Measurements from ENCODE around the gene CATSPERE.
"Not testable (repeated sequence)": the region's sequence is repeated elsewhere in the genome, so short reads cannot be mapped to it uniquely, and the experiment has no call there.

The CATSPERE gene

DNA sequence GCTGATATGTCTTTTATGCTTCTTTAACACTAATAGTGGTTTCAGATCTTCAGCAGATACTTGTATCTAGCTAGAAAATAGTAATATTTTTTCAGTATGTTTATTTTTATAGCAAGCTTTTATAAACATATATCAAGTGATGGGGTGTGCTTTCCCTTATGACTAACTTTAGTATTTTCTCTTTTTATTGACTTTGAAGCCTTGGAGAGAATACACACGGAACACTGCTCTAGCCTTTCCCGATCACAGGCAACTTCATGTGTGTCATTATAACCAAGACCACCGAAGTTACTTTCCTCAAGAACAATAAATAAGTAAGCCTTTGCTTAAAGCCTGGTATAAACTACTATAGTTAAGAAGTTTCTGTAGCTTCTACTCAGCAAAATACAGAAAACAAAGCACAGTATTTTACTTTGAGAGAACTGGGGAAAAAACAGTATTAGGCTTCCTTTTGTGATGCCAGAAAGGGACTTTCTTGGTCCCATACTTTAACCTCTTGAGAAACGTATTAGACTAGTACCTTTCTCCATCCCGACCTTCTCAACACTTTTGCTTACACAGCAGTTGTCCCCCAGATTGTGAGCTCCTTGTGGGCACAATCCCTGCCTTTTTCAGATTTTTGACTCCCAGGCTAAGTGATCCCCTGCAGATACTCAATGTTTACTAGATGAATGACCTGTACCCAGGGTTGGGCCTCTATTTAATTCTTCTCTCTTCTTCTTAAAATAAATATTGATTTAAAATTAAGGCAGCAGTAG lies 12.6 kb upstream of the CATSPERE start:
- no peak for DNase-seq

DNA sequence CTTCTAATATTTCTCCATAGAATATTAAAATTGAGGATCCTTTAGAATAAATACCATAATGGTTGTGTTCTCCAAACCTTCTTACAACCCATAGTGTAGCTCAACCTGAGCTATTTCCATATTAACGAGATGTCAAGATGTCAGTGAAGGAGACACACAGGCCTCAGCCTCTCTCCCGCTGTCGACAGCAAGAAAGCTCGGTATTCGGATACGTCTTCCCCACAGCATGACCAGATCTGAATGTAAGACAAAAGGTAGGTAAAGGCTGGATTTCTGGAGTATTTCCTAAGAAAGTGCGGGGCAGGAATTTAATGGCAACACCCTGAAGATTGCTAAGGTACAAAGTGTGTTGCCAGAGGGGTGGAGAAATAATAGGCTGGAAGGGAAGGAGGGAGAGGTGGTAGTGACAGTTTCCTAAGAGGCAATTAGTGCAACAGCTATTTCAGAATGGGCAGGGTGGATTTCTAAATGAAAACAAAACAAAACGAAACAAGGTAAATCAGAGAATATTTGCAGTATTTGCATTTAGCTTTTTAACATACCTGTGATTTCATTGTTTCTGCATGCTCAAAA lies 11.1 kb upstream of the CATSPERE start:
- no peak for DNase-seq

DNA sequence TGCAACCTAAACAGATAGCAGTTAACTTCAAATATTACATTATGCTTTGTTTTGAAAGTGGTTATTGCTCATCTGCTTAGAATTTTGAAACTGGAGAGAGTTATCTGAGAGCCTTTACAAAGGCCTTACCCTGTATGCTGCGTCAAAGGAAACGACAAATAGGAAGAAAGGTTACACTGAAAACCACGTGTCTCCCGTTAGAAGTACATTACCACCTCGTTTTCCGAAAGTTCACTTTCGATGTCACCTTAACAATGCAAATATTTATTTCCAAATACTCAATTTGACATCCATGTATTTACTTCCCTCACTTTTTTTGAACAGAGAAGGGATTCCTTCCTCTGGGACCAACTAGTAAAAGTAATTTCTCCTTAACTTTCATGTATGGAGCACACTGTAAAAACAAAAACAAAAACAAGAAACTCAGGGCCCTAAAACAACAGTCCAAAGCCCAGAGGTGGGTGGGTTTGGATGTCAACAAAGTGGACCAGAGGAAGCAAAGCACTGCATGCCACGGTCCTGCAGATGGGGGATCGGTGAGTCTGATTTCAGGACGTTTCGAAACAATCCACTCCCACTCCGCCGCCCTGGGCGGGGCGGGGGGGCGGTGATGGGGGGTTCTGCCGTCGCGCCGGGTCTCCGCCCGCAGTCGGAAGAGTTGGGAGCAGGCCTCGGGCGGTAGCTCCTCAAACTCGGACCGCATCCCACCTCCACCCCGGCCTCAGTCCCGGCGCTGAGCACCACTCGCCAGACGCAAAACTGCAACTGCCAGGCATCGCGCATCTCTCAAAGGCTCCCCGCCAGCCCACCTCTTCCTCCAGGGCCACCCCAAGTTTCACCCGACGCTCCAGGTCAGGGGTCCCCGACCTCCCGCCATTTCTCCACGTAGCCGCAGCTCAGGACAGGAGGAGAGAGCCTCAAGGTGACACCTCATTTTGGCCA lies 10.2 kb upstream of the CATSPERE start:
- peak; percentile 48 to 65 for DNase-seq

DNA sequence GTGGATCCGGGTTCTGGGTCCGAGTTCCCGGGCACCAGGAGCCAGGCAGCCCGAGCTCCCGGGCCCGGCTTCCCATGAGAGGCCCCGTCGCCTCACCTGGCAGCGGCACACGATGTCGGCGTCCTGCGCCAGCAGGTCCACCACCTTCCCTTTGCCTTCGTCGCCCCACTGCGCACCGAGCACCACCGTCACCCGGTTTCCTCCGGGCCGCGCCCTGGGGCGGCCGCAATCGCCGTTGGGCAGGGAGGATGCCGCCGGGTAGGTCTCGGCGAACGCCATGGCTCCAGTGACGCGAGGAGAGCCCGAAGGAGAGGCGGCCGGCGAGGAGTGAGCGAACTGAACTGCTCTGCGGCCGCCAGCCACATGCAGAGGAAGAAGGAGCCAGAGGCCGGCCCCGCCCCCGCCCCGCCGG lies 9.5 kb upstream of the CATSPERE start, which contains the start of gene ADSS2:
ADSS2 (minus strand) TSS at position 371 of the 412 bp plus-strand sequence; CDS start at position 279, 92 bp downstream.
- DNase-seq: no peak

DNA sequence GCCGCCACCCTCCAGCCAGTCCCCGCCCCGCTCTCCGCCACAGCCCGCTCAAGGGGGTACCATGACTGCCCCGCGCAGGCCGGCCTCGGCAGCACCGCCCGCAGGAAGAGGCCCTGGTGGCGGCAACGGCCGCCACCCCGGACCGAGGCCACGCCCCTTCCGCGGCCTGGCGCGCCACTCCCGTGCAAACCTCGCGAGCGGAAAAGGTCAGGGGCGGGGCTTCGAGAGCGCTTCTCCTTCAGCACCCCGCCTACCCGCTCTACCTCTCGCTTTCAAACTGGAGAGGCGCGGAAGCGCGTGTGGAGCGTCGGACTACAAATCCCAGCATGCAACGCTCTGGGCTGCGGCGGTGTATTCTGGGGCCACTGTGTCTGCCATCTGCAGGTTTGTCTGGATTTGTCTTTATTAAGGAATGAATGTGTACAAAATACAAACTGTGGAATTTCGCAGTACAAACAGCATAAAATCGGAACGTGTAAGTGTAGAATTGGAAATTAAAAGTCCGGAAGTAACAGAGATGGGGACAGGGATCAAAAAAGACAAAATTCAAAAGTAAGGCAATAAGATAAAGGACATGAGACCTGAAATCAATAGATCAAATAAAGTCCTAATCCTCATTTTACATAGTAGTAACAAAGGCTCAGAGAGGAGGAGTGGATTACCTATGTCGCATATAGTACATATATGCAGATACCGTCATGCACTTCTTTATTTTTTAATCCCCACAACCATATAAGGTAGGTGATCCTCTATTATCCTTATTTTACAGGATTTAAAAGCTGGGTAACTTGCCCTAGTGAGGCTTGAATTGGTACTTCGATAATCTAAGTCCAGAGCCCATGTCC lies 8.9 kb upstream of the CATSPERE start:
- peak; percentile 98 to 99 for DNase-seq

DNA sequence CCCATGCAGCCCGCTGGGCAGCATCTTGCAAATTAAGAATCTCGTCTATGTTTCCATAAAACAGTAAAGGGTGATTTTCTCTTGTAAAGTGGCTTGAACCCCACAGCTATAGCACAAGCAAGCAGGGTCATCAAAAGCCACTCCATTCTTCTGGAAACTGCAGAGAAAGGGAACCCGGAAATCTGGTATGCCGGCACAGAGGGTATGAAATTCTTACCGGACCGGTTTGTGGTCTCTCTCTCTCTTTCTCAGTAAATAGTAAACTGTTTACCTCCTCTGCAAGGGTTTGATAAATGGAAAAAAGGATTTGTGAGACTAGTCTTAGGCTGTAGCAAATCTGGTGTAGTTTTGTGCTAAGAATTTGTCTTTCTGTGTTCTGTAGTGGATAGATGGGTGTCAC lies 6.7 kb upstream of the CATSPERE start:
- no peak for DNase-seq

DNA sequence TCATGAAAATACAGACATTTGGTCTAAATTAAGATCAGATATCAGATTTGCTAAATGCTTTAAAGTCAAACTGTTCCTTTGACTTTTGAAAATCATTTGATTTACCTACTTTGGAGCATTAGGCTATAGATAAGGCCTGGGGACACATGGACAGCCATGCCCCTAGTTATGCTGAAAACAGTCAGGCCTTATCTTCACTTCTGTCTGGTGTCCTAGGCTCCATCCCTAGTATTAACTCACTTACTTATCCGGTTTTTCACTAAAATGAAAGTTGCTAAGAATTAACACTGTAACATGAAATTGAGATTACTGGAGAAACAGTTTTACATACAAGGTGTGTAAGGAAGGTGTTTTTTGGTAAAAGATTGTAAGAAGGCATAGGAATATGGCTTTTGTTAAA lies 4.5 kb upstream of the CATSPERE start:
- DNase-seq: no peak

DNA sequence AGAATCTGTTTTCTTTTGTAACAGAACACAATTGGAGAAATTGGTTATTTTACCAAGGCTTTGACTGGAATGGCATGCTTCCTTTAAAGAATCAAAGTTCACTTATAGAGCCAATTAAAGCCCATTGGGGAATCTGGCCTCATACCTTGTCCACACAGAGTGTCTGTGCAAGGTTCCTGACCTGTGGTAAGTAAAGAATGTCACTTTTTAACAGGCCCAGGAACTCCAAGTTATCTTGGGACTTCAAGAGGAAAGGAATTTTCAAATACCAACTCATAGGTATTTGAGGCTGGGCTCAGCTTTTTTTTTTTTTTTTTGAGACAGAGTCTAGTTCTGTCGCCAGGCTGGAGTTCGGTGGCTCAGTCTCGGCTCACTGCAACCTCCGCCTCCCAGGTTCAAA lies 2.3 kb upstream of the CATSPERE start:
- no peak for DNase-seq

DNA sequence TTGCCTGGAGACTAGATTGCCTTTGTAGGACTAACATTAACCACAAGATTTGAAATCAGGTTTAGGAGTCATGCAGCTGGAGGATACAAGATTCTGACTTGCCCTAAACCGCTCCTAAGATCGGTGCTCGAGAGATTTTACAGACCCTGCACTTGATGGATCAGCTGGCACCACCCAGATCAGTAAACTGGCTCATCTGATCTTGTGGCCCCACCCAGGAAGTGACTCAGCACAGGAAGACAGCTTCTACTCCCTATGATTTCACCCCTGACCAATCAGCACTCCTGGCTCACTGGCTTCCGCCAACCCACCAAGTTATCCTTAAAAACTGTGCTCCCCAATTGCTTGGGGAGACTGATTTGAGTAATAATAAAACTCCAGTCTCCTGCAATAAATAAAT lies 876 bp upstream of the CATSPERE start:
- DNase-seq: peak; percentile 14 to 32

DNA sequence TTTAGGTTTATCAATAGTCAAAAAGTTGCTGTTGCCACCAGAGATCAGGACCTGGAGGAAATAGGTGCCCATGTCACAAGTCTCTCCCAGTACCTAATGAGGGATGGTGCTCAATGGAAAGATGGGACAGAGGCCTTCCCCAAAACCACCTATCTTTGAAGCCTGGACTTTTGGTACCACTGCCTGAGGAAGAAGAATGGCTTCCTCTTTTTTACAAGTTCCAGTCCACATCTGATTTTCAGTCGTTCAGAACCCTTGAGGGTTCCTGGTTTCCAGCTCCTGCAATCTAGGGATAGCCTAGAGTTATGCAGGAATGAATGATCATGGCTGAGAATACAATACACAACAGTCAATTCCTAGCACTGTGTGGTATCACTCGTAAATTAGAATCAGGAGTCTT lies 5.7 kb downstream of the CATSPERE start:
- DNase-seq: no peak

DNA sequence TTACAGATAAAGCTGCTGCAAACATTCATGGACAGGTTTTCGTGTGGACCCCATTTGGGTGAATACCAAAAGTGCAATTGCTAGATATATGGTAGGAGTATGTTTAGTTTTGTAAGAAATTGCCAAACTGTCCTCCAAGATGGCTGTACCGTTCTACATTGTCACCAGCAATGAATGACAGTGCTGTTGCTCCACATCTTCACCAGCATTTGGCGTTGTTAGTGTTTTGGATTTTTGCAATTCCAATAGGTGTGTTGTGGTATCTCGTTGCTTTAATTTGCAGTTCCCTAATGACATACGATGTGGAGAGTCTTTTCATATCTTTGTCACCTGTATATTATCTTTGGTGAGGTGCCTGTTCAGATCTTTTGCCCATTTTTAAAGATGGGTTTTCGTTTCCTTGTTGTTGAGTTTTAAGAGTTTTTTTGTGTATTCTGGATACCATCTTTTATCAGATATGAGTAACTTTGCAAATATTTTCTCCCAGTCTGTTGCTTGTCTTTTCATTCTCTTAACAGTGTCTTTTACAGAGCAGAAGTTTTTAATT lies 12.1 kb downstream of the CATSPERE start:
- DNase-seq: no peak

DNA sequence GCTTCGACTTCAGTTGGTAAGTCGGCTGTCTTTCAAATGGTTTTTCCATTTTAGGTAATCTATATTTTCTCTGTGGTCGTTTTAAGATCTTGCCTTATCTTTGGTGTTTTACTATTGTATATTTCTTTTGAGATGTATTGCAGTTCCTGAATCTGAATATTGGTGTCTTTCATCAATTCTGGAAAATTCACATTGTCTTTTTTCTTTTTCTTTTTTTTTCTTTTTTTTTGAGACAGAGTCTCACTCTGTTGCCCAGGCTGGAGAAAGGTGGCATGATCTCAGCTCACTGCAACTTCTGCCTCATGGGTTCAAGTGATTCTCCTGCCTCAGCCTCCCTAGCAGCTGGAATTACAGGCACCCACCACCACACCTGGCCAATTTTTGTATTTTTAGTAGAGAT lies 23.9 kb downstream of the CATSPERE start:
- not testable (repeated sequence) for DNase-seq

DNA sequence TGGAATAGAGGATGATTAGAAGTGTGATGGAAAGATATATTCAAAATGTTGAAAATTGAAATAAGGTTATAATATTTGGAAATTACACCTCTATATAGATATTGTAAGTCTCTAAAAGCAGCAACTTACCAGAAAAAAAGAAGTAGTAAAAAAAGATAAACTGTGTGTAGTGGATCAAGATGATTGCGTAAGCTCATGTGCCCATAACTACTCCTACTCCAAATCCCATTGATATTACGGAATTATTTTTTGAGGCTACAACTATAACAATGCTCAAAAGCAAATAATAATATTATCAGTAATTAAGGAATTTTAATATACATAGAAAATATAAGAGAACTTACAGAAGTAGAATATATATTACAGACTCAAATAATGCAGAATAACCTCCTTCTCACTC lies 33.6 kb downstream of the CATSPERE start:
- DNase-seq: no peak

DNA sequence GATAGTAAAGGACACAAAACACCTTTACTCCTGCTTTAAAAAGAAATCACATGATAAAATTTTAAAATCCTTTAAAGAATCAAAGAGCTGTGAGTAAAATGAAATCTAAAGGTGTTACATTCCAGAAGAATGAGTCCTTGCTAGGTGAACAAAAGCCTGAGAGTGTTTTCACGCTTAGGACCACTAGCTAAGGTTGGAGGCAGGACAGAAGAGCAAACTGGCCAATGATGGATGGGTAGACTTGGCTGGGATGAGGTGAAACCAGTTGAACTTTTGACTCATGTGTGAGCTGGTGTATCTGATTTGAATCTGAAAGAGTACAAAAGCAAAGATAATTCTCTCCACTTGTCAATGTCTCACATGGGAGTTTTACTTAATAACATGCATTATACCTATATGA lies 35.1 kb downstream of the CATSPERE start:
- DNase-seq: no peak

DNA sequence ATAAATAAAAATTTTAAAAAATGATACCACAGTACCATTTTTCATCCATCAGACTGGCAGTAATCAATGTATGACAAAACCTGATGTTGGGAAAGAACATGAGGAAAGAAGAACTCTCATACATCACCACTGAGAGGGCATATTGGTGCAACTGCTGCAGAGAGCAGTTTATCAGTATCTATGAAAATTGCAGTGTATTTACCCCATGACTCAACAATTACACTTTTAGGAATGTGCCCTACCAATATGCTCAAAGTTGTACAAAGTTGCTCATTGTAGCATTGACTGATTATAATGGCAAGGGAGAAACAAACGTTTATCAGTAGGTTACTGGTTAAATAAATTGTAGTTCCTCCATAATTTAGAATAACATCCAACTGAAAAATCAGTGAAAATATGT lies 36.7 kb downstream of the CATSPERE start:
- no peak for DNase-seq

DNA sequence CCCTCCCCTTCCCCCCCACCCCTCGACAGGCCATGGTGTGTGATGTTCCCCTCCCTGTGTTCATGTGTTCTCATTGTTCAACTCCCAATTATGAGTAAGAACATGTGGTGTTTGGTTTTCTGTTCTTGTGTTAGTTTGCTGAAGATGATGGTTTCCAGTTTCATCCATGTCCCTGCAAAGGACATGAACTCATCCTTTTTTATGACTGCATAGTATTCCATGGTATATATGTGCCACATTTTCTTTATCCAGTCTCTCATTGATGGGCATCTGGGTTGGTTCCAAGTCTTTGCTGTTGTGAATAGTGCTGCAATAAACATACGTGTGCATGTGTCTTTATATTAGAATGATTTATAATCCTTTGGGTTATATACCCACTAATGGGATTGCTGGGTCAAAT lies 38.4 kb downstream of the CATSPERE start:
- DNase-seq: not testable (repeated sequence)

DNA sequence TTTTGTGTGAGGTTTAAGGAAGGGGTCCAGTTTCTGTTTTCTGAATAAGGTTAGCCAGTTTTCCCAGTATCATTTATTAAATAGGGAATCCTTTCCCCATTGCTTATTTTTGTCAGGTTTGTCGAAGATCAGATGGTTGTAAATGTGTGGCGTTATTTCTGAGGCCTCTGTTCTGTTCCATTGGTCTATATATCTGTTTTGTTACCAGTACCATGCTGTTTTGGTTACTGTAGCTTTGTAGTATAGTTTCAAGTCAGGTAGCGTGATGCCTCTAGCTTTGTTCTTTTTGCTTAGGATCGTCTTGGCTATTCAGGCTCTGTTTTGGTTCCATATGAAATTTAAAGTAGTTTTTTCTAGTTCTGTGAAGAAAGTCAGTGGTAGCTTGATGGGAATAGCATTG lies 39.4 kb downstream of the CATSPERE start:
- not testable (repeated sequence) for DNase-seq

DNA sequence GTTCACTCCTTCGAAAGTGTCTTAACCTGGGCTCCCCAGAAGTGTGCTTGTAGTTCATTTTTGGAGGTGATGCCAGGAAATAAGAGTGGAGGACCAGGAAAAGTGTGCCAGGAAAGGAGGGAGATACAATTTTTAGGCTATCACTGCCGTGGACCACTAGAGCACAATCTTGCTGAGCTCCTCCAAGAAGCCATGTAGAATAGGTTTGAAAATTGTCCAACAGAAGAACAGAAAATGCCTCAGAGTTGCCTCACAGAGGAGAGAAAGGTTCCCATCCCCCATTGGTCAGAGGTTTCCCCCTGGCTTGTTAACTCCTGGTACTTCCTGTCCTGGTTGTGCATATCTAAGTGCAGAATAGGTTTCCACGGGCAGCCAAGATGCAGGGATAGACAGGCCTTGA lies 41.6 kb downstream of the CATSPERE start:
- no peak for DNase-seq

DNA sequence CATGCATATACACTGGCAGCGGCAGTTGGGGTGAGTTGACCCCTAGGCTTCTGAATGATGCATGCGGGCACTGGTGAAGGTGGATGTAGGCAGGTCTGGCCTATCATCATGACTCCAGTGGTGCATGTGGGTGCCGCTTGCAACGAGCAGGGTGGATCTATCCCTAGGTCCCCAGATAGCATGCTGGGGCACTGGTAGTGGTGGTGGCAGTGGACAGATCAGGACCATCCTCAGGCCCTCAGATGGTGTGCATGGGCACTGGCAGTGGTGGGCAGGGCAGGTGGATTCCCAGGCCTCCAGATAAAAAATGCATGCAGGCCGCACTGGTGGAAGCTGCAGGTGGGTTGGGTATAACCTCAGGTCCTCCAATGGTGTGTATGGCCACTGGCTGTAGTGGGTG lies 52.4 kb downstream of the CATSPERE start:
- no peak for DNase-seq

DNA sequence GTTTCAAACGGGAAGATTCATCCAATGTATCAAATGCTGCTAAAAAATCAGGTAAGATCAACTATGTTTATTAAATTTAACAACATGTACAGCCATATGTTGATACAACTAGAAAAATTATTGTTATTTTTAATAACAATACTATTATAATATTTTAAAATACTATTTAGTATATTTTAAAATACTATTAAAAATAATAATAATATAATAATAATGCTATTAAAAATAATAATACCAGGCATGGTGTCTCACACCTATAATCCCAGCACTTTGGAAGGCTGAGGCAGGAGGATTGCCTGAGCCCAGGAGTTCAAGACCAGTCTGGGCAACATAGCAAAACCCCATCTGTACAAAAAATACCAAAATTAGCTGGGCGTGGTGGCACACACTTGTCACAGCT lies 54.6 kb downstream of the CATSPERE start:
- no peak for DNase-seq

DNA sequence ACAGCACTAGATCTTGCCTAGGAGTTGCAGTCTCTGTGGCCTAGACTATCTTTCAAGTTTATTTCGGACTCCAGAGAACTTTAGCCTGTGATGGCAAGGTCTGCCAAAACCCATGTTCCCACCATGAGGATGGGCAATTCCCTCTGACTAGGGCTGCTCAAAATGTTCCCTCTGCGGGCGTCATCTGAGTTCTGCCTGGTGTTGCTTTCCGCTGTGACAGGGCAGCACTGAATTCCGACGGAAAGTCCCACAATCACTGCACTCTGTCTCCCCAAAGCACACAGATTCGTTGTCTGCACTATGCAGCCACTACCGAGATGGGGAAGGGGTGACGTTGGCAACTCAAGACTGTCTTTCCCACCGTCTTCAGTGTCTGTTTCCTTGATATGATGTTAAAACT lies 75.2 kb downstream of the CATSPERE start:
- no peak for DNase-seq

DNA sequence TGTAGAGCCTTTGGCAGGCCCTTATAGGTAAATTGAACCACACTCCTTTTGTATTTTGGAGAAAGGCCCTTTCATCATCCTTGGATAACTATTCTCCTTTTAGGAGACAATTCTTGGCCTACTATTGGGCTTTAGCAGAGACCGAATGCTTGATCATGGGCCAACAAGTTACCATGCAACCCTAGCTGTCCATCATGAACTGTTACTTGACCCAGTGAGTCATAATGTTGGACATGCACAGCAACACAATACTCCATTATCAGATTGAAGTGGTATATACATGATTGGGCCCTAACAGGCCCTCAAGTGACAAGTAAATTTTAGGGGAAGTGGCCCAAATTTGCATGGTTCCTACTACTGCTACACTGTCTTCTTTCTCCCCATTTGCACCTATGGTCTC lies 84.4 kb downstream of the CATSPERE start:
- DNase-seq: no peak
